AG09319 (cell line): Measurements from ENCODE around the gene VARS2.

ENCODE experiments used
- DNase-seq: peaks from one replicate; pipeline ENCODE4 v3.0.0-alpha.2; 2010; ENCODE audit warnings: low read depth; ENCODE audit errors: extremely low read depth
- TF ChIP-seq, protein P1 (sequence below): IDR thresholded peaks from 2 replicates; pipeline ENCODE4 v1.5.1; 2011; ENCODE audit warnings: low read depth, mild to moderate bottlenecking, inconsistent platforms, low read length, moderate library complexity

Gene VARS2

DNA sequence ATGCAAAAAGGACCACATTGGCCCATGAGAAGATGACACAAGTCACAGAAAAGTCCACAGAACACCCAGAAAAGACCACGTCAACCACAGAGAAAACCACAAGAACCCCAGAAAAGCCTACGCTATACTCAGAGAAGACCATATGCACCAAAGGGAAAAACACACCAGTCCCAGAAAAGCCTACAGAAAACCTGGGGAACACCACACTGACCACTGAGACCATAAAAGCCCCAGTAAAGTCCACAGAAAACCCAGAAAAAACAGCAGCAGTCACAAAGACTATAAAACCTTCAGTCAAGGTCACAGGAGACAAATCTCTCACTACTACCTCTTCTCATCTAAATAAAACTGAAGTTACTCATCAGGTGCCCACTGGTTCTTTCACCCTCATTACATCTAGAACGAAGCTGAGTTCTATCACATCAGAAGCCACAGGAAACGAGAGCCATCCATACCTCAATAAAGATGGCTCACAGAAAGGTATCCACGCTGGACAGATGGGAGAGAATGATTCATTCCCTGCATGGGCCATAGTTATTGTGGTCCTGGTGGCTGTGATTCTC lies 38.0 kb downstream of the VARS2 start:
- DNase-seq: no peak
- TF ChIP-seq, protein P1, sequence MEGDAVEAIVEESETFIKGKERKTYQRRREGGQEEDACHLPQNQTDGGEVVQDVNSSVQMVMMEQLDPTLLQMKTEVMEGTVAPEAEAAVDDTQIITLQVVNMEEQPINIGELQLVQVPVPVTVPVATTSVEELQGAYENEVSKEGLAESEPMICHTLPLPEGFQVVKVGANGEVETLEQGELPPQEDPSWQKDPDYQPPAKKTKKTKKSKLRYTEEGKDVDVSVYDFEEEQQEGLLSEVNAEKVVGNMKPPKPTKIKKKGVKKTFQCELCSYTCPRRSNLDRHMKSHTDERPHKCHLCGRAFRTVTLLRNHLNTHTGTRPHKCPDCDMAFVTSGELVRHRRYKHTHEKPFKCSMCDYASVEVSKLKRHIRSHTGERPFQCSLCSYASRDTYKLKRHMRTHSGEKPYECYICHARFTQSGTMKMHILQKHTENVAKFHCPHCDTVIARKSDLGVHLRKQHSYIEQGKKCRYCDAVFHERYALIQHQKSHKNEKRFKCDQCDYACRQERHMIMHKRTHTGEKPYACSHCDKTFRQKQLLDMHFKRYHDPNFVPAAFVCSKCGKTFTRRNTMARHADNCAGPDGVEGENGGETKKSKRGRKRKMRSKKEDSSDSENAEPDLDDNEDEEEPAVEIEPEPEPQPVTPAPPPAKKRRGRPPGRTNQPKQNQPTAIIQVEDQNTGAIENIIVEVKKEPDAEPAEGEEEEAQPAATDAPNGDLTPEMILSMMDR: no peak

DNA sequence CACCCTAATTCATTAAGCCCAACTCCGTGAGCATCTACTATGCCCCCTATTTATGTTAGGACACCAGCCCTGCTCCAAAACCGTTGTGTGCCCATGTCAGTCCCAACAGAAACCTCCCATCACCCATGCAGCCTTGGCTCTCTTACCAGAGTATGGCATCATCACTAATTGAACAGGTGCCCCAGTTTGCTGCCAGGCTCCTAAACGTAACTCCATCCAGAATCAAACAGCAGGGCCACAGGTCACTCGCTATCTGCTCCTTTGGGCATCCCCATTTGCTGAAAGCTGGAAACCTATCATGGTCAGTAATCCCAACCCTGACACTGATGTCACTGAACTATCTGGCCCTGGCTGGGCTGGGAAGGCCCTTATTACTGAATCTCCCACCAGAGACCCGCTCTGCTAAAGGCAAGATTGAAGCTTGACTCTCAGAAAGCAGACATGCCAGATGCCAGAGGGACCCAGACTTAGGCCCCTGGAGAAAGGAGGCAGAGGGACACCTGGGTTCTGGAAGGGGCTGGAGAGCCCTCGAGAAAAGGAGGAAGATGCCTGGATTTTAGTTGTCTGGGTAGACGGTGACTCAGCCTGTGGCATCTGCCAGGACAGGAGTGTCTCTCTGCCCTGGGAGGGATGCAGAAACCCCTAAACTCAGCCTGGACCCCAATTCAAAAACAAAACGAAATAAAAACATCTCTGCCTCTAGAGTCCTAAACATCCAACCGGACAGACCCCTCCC lies 40.8 kb downstream of the VARS2 start:
- no peak for DNase-seq

DNA sequence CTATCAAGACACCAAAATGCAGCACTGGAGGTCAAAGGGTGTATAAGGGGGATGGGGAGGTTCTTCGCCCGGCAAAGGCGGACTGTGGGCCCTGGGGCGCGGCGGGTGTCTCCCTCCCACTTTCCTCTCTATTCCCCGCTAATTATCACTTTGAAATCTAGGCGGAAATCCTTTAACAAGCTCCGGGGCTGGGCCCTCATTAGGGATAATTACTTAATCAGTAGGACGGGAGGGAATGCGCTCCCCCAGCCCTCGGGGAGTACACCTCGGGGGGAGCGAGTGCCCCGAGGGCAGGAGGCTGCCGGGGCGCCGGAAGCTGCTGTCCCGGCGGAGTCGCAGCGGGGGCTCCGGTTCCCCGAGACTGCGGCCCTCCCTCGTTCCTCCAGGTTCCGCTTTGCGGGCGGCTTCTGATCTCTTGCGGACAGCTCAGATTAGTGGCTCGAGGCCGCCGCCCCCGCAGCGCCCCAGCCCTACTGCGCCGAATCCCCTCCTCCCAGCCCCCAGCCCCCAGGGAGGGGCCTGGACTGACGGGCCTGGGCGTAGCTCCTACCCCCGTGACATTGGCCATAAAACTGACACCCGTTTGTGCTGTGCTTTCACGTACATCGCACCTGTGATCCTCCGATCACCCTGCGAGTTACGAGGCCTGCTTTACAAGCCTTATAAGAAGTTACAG lies 41.5 kb downstream of the VARS2 start:
- TF ChIP-seq, protein P1: no peak
- no peak for DNase-seq

More for the DNA sequence above, 40.8 kb downstream of the VARS2 start:
- TF ChIP-seq, protein P1: no peak

DNA sequence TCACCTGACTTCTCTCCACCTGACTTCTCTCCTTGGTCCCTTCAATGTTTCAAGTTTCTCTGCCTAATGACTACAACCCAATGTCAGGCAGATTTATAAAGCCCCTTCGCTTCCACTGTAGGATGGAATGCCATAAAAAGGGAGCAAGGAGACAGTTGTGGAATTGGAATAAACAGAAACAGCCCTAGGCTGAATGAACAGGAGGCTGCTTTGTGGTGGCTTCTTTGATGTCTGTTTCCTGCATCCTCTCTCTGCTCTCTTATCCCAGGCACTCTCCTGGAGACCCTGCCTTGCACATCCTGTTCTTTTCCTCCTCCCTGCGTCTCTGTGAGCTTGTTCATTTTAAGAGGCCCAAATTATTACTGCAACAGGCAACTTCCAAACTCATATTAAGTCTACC lies 43.7 kb downstream of the VARS2 start:
- DNase-seq: no peak

DNA sequence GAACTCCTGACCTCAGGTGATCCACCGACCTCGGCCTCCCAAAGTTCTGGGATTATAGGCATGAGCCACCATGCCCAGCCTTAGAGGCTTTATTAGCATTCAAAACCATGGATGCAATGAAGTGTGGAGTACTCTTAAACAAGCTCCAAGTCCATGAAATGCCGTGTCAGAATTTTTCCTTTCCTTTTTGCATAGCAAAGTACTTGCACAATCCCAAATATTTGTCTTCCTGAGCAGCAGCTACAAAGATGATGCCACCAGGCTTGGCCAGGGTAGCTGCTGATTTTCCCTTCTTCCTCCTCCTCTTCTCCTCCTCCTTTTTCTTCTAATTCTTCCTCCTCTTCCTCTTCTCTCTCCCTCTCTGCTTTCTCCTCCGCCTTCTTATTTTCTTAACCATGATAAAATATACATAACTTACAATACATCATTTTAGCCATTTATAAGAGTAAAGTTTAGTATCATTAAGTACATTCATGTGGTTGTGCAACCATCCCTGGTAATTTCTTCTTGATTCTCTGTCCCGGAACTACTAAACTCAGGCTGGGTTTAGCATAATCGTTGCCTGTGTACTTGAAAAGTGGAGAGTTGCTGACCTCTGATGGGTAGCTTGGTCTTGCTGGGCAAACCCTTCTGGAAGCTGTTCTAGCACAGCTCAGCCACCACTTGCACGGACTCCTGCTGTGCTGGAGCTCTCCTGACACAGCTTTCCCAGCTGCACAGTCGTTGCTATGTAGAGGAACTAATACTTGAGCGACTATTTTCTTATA lies 47.1 kb downstream of the VARS2 start:
- TF ChIP-seq, protein P1: no peak
- no peak for DNase-seq

More for the DNA sequence above, 43.7 kb downstream of the VARS2 start:
- TF ChIP-seq, protein P1: no peak

DNA sequence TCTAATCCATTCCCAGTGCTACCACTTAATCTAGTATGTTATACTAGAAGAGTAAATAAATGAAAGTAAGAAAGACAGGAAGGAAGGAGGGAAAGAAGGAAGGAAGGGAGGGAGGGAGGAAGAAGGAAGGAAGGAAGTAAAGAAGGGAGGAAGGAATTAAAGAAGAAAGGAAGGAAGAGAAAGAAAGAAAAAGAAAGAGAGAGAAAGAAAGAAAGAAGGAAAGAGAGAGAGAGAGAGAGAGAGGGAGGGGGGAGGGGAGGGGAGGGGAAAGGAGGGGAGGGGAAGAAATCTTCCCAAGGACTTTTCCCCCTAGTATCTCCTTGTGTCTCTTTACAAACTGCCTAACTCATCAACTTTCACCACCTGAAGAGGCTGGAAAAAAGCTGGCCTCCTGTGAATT lies 48.7 kb downstream of the VARS2 start:
- TF ChIP-seq, protein P1: no peak
- DNase-seq: no peak
